Caco-2 (cell line): ENCODE measurements around the gene AMOTL2. TPM values are rescaled to one million over a fixed set of nuclear protein-coding genes. Genes with fewer than 3 reads are reported as not detected.
A peak's percentile ranks its signal among the peaks of the same experiment; 100 is the strongest.

Experiments
- BruUV-seq: library from RNA; stranded (reverse); fragments of 400-500 nt; replicated peaks from 2 replicates; lab custom pipeline; 2021; lab: Mats Ljungman, UMichigan
- CTCF ChIA-PET: fragments of 300-600 bp; sonication (Branson Sonifier 250); formaldehyde crosslinking; loops from one replicate; lab custom pipeline; 2022; ENCODE audit warnings: antibody characterized with exemption; lab: Charles Lee
- POLR2A ChIA-PET: fragments of 300-600 bp; sonication (Branson Sonifier 250); formaldehyde crosslinking; loops from one replicate; lab custom pipeline; 2022; ENCODE audit warnings: antibody characterized with exemption; lab: Charles Lee
- DNase-seq, 2 experiments: peaks; one replicate each; pipeline versions ENCODE4 v3.0.0 to v3.0.0-alpha.2; 2020 to 2022
- H3K27me3 ChIP-seq: replicated peaks from 2 replicates; pipeline ENCODE4 v1.6.0; 2011; ENCODE audit warnings: low read length; ENCODE audit not compliant: control insufficient read depth, insufficient read depth
- H3K36me3 ChIP-seq: 2 replicates; pipeline ENCODE4 v1.5.1; 2011; ENCODE audit warnings: low read length; ENCODE audit not compliant: control insufficient read depth, insufficient read depth
- H3K4me1 ChIP-seq: fragments of 250-450 bp; sonication (Bioruptor Pico); 2 replicates; pipeline ENCODE4 v1.5.1; 2020; ENCODE audit warnings: mild to moderate bottlenecking
- H3K4me3 ChIP-seq: 2 replicates; pipeline ENCODE4 v1.5.1; 2011; ENCODE audit warnings: low read depth, mild to moderate bottlenecking, control low read depth, low read length
- H3K9me3 ChIP-seq: fragments of 250-450 bp; sonication (Bioruptor Pico); 2 replicates; pipeline ENCODE4 v1.5.1; 2020; ENCODE audit warnings: mild to moderate bottlenecking, moderate library complexity
- H3K27ac Mint-ChIP-seq: one replicate; pipeline ENCODE4 v1.8.0; 2022; ENCODE audit warnings: mixed read lengths; ENCODE audit not compliant: unreplicated experiment
- H3K27me3 Mint-ChIP-seq: one replicate; pipeline ENCODE4 v1.8.0; 2022; ENCODE audit warnings: mixed read lengths; ENCODE audit not compliant: insufficient read depth, unreplicated experiment
- H3K36me3 Mint-ChIP-seq: one replicate; pipeline ENCODE4 v1.8.0; 2022; ENCODE audit warnings: mild to moderate bottlenecking, mixed read lengths; ENCODE audit not compliant: insufficient read depth, unreplicated experiment
- H3K4me1 Mint-ChIP-seq: one replicate; pipeline ENCODE4 v1.8.0; 2022; ENCODE audit warnings: low read depth, mixed read lengths; ENCODE audit not compliant: unreplicated experiment
- H3K4me3 Mint-ChIP-seq: one replicate; pipeline ENCODE4 v1.8.0; 2022; ENCODE audit warnings: mild to moderate bottlenecking, moderate library complexity, mixed read lengths; ENCODE audit not compliant: unreplicated experiment
- H3K9me3 Mint-ChIP-seq: one replicate; pipeline ENCODE4 v1.8.0; 2022; ENCODE audit warnings: mixed read lengths; ENCODE audit not compliant: unreplicated experiment
- intact Hi-C: fragments of 100-400 bp; cut with micrococcal nuclease; formaldehyde crosslinking; loops from one replicate; pipeline ENCODE4 v1.10.0; 2022; ENCODE audit not compliant: unreplicated experiment
- total RNA-seq: library from RNA; stranded (reverse); gene quantifications from 2 replicates; pipeline ENCODE4 v1.2.3, GENCODE V29; 2022
- TF ChIP-seq, protein P1 (sequence below), 2 experiments: fragments of 200-600 bp in 1 of 2; IDR thresholded peaks; 1 replicate in 1 of 2; 2 replicates in 1 of 2; pipeline versions ENCODE4 v1.5.1 to v1.8.0; 2011 to 2022; ENCODE audit warnings: antibody characterized with exemption in 1 of 2, control low read depth in 1 of 2, inconsistent platforms in 1 of 2, low read depth in 1 of 2, low read length in 1 of 2, mild to moderate bottlenecking in 1 of 2, moderate library complexity in 1 of 2; ENCODE audit not compliant: insufficient read depth in 1 of 2, severe bottlenecking in 1 of 2, unreplicated experiment in 1 of 2

AMOTL2 gene
- total RNA-seq, 1 experiment from 2014 or later = 271 TPM

DNA sequence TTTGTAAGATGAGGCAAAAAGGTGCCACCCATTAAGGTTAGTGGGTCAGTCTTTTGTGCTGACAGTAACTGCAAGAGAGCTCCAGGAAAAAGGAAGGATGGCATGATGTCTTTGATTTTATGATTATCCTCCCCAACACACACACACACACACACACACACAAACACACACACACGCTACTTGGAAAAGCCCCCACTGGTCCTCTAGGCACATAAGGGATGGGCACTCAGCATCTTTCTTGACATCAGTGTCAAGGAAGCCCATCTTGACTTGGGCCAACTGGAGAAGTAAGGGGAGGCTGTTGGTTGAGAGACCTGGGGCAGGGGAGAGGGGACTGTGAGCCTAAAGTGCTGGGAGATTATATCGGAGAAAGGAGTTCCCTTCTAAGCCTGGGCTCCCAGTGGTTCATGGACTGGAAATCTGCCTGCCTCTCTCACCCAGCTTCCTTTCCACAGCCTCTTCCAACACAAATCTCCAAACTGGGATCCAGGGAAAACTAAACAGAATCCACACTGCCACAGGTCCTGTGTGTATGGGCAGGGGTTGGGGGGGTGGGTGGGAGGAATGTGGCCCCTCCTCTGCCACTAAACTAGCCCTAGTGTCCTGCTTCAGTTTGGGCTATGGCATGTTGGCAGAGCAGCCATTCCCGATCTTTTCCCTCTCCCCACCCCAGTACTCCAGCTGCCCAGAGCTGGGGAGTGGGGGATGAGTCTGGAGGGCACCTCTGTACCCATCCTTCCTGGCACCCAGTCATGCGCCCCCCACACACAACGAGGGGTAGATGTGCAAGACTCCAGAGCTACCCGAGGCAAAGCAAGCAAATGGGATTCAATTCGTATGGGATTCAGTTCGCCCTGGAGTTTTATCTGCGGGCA is 1.6 kb downstream of the AMOTL2 start:
- Mint-ChIP-seq H3K27me3 (no peaks in the 10 kb centered on the region), H3K4me3 (peak overlapping the region; percentile 85), H3K36me3 (peaks cover 76% of the 10 kb centered on the region), H3K4me1 (peaks cover 45% of the 10 kb centered on the region), H3K9me3 (no peaks in the 10 kb centered on the region), H3K27ac (peak overlapping the region; percentile 77)
- TF ChIP-seq, protein P1, sequence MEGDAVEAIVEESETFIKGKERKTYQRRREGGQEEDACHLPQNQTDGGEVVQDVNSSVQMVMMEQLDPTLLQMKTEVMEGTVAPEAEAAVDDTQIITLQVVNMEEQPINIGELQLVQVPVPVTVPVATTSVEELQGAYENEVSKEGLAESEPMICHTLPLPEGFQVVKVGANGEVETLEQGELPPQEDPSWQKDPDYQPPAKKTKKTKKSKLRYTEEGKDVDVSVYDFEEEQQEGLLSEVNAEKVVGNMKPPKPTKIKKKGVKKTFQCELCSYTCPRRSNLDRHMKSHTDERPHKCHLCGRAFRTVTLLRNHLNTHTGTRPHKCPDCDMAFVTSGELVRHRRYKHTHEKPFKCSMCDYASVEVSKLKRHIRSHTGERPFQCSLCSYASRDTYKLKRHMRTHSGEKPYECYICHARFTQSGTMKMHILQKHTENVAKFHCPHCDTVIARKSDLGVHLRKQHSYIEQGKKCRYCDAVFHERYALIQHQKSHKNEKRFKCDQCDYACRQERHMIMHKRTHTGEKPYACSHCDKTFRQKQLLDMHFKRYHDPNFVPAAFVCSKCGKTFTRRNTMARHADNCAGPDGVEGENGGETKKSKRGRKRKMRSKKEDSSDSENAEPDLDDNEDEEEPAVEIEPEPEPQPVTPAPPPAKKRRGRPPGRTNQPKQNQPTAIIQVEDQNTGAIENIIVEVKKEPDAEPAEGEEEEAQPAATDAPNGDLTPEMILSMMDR (IDR thresholded peaks at IDR 0.05; ENCODE audit: insufficient read depth in 1 of 2, low read depth in 1 of 2, low read length in 1 of 2, severe bottlenecking in 1 of 2, unreplicated experiment in 1 of 2) = no peak
- BruUV-seq = no TSS peak
- Histone ChIP-seq H3K36me3 (peaks cover 16% of the 10 kb centered on the region), H3K4me1 (peaks cover 71% of the 10 kb centered on the region), H3K9me3 (no peaks in the 10 kb centered on the region), H3K27me3 (no peaks in the 10 kb centered on the region), H3K4me3 (peak overlapping the region; percentile 92)
- intact Hi-C loops = loop anchor here (1.0 kb wide), 1 partner anchor 39 kb away; no protein-coding TSS in a partner anchor
- POLR2A ChIA-PET = interaction anchor here (0.6 to 4.6 kb wide), 3 partner anchors 8 to 70 kb away, joined by 4 to 70 read pairs (median 11); no protein-coding TSS in a partner anchor
- DNase-seq = no peak
- CTCF ChIA-PET = no interaction called here

DNA sequence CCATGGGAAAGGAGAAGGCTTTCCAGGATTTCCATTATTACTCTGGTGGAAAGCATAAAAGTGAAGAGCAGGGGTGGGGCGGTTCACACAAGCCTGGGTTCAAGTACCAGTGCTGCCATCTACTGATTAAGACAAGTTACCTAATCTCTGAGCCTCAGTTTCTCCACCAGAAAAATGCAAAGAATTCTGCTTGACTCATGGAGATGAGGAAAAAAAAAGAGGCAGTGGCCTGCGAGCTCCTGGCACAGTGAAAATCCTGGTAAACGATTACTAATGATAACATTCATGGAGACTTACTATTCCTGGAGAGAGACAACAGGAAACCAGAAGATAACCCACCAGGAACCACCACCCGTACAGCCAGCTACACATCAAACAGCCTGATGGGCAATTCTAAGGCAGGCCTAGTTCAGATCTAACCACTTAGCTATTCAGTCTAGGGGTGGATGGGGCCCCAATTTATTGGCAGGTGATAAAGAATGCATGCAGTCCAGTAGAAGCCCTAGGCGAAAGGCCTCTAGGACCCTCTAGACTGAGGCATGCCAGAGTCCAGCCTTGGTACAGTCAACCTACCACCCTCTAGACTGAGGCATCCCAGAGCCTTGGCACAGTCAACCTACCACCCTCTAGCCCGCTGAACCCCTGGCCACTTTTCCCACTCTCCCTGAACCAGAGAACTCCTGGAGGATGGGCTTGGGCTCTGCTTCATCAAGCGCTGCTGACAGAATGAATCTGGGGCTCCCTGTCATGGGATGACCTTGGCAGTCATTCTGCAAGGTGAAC is 2.5 kb downstream of the AMOTL2 start:
- peaks cover 71% of the 10 kb centered on the region for H3K4me1 ChIP-seq
- Mint-ChIP-seq H3K4me3 (peak overlapping the region; percentile 85), H3K27ac (peak overlapping the region; percentile 77), H3K27me3 (no peaks in the 10 kb centered on the region), H3K36me3 (peaks cover 85% of the 10 kb centered on the region), H3K9me3 (no peaks in the 10 kb centered on the region), H3K4me1 (peaks cover 36% of the 10 kb centered on the region)
- TF ChIP-seq, protein P1 (IDR thresholded peaks at IDR 0.05; ENCODE audit: insufficient read depth in 1 of 2, low read depth in 1 of 2, low read length in 1 of 2, severe bottlenecking in 1 of 2, unreplicated experiment in 1 of 2) = no peak
- POLR2A ChIA-PET = interaction anchor here (0.7 to 4.6 kb wide), 2 partner anchors 7 to 62 kb away, joined by 3 to 70 read pairs; no protein-coding TSS in a partner anchor
- BruUV-seq = no TSS peak
- CTCF ChIA-PET = no interaction called here
- peak overlapping the region; percentile 92 for H3K4me3 ChIP-seq
- H3K9me3 ChIP-seq = no peaks in the 10 kb centered on the region
- H3K27me3 ChIP-seq = no peaks in the 10 kb centered on the region
- peak in 1 of 2 experiments; percentile 18 for DNase-seq
- intact Hi-C loops = no loop called here
- peaks cover 17% of the 10 kb centered on the region for H3K36me3 ChIP-seq
